H9 (cell line): ENCODE results near the gene KRTAP5-1. TPM values are rescaled to one million over a fixed set of nuclear protein-coding genes. Genes with fewer than 3 reads are reported as not detected.

Experiments
- DNase-seq: peaks from one replicate; pipeline ENCODE4 v3.0.0-alpha.2; 2017
- H2AFZ ChIP-seq: one replicate; pipeline ENCODE4 v1.6.1; 2013; ENCODE audit warnings: mild to moderate bottlenecking, low read length, control low read depth, moderate library complexity
- H2AK5ac ChIP-seq: 2 replicates; pipeline ENCODE4 v1.6.1; 2013; ENCODE audit warnings: low read length, control low read depth, mixed read lengths; ENCODE audit not compliant: insufficient read length
- H2BK120ac ChIP-seq: one replicate; pipeline ENCODE4 v1.6.1; 2013; ENCODE audit warnings: low read depth, mild to moderate bottlenecking, low read length, control low read depth, inconsistent platforms; ENCODE audit not compliant: poor library complexity, severe bottlenecking
- H2BK12ac ChIP-seq: 2 replicates; pipeline ENCODE4 v1.6.1; 2013; ENCODE audit warnings: low read length, control low read depth, mixed read lengths, low read depth; ENCODE audit not compliant: insufficient read length
- H2BK15ac ChIP-seq: 2 replicates; pipeline ENCODE4 v1.6.1; 2013; ENCODE audit warnings: low read depth, low read length, control low read depth
- H2BK20ac ChIP-seq: one replicate; pipeline ENCODE4 v1.6.1; 2013; ENCODE audit warnings: low read depth, mild to moderate bottlenecking, low read length, control low read depth, inconsistent platforms; ENCODE audit not compliant: poor library complexity, severe bottlenecking
- H2BK5ac ChIP-seq: 2 replicates; pipeline ENCODE4 v1.6.1; 2013; ENCODE audit warnings: low read length, control low read depth, mixed read lengths; ENCODE audit not compliant: insufficient read length
- H3K14ac ChIP-seq: 2 replicates; pipeline ENCODE4 v1.6.1; 2013; ENCODE audit warnings: low read length, control low read depth; ENCODE audit not compliant: insufficient read depth
- H3K18ac ChIP-seq: 2 replicates; pipeline ENCODE4 v1.6.1; 2013; ENCODE audit warnings: low read depth, mild to moderate bottlenecking, mixed read lengths, low read length, control low read depth; ENCODE audit not compliant: insufficient read length
- H3K23ac ChIP-seq: 2 replicates; pipeline ENCODE4 v1.6.1; 2013; ENCODE audit warnings: low read length, control low read depth, mixed read lengths, low read depth; ENCODE audit not compliant: insufficient read length
- H3K23me2 ChIP-seq: 2 replicates; pipeline ENCODE4 v1.6.1; 2013; ENCODE audit warnings: low read depth, mild to moderate bottlenecking, mixed read lengths, low read length, control low read depth; ENCODE audit not compliant: insufficient read length, poor library complexity, severe bottlenecking
- H3K27ac ChIP-seq: 2 replicates; pipeline ENCODE4 v1.5.1; 2013; ENCODE audit warnings: low read length, control low read depth, mixed read lengths, low read depth; ENCODE audit not compliant: insufficient read length
- H3K27me3 ChIP-seq: 2 replicates; pipeline ENCODE4 v1.6.1; 2013; ENCODE audit warnings: low read length, control low read depth, inconsistent platforms; ENCODE audit not compliant: insufficient read depth
- H3K4ac ChIP-seq: 2 replicates; pipeline ENCODE4 v1.6.1; 2013; ENCODE audit warnings: low read depth, mild to moderate bottlenecking, control low read depth, inconsistent platforms, low read length, moderate library complexity
- H3K4me1 ChIP-seq: 2 replicates; pipeline ENCODE4 v1.6.1; 2013; ENCODE audit warnings: low read length, control low read depth, inconsistent platforms; ENCODE audit not compliant: insufficient read depth
- H3K4me2 ChIP-seq: 2 replicates; pipeline ENCODE4 v1.6.1; 2013; ENCODE audit warnings: low read length, control low read depth, mixed read lengths; ENCODE audit not compliant: insufficient read length, insufficient read depth
- H3K56ac ChIP-seq: 2 replicates; pipeline ENCODE4 v1.6.1; 2013; ENCODE audit warnings: low read depth, mild to moderate bottlenecking, mixed read lengths, low read length, control low read depth; ENCODE audit not compliant: insufficient read length
- H3K79me1 ChIP-seq: 2 replicates; pipeline ENCODE4 v1.6.1; 2013; ENCODE audit warnings: low read depth, mild to moderate bottlenecking, moderate library complexity, low read length, control low read depth, inconsistent platforms; ENCODE audit not compliant: insufficient read depth, poor library complexity, severe bottlenecking
- H3K79me2 ChIP-seq: 2 replicates; pipeline ENCODE4 v1.6.1; 2013; ENCODE audit warnings: low read length, control low read depth, inconsistent platforms; ENCODE audit not compliant: insufficient read depth
- H3K9ac ChIP-seq: 2 replicates; pipeline ENCODE4 v1.6.1; 2013; ENCODE audit warnings: low read length, control low read depth, mixed read lengths; ENCODE audit not compliant: insufficient read length; ENCODE audit errors: extremely low read depth
- H3K9me3 ChIP-seq: one replicate; pipeline ENCODE4 v1.6.1; 2013; ENCODE audit warnings: low read depth, low read length, inconsistent platforms; ENCODE audit not compliant: control insufficient read depth
- H3T11ph ChIP-seq: one replicate; pipeline ENCODE4 v1.6.1; 2013; ENCODE audit warnings: mild to moderate bottlenecking, low read length, control low read depth, inconsistent platforms
- H4K20me1 ChIP-seq: one replicate; pipeline ENCODE4 v1.6.1; 2013; ENCODE audit not compliant: control insufficient read depth, insufficient read length, insufficient read depth
- H4K5ac ChIP-seq: 2 replicates; pipeline ENCODE4 v1.6.1; 2013; ENCODE audit warnings: low read depth, mild to moderate bottlenecking, mixed read lengths, low read length, control low read depth; ENCODE audit not compliant: insufficient read length
- H4K8ac ChIP-seq: replicated peaks from 2 replicates; pipeline ENCODE4 v1.6.1; 2013; ENCODE audit warnings: low read length, control low read depth, mixed read lengths, low read depth; ENCODE audit not compliant: insufficient read length
- H4K91ac ChIP-seq: 2 replicates; pipeline ENCODE4 v1.6.1; 2013; ENCODE audit warnings: low read depth, mild to moderate bottlenecking, moderate library complexity, mixed read lengths, low read length, control low read depth; ENCODE audit not compliant: insufficient read length
- H3K27ac Mint-ChIP-seq, 3 experiments: 2 replicates in 2 of 3; 3 replicates in 1 of 3; pipeline ENCODE4 v1.8.0; 2020 to 2021; ENCODE audit warnings: mixed read lengths in 3 of 3, mild to moderate bottlenecking in 1 of 3, moderate library complexity in 1 of 3
- H3K27me3 Mint-ChIP-seq: 2 replicates; pipeline ENCODE4 v1.8.0; 2021; ENCODE audit warnings: low read depth, mild to moderate bottlenecking, moderate library complexity, mixed read lengths
- H3K36me3 Mint-ChIP-seq, 3 experiments: 2 replicates in 2 of 3; 3 replicates in 1 of 3; pipeline ENCODE4 v1.8.0; 2020 to 2021; ENCODE audit warnings: low read depth in 3 of 3, mixed read lengths in 3 of 3; ENCODE audit not compliant: insufficient read depth in 1 of 3
- H3K4me1 Mint-ChIP-seq, 2 experiments: 2 replicates each; pipeline ENCODE4 v1.8.0; 2020; ENCODE audit warnings: mixed read lengths in 2 of 2
- H3K4me3 Mint-ChIP-seq, 2 experiments: 2 replicates in 1 of 2; 3 replicates in 1 of 2; pipeline ENCODE4 v1.8.0; 2020 to 2021; ENCODE audit warnings: mild to moderate bottlenecking in 2 of 2, mixed read lengths in 2 of 2, moderate library complexity in 1 of 2
- H3K9me3 Mint-ChIP-seq, 2 experiments: 2 replicates in 1 of 2; 3 replicates in 1 of 2; pipeline ENCODE4 v1.8.0; 2020; ENCODE audit warnings: mild to moderate bottlenecking in 2 of 2, mixed read lengths in 2 of 2, moderate library complexity in 1 of 2
- WGBS: extraction: QIAGEN DNeasy Blood & Tissue Kit; methylation state at CpG from one replicate; pipeline ENCODE4 v1.1.7; 2013; ENCODE audit warnings: missing lambda C conversion rate, low lambda C conversion rate, mixed read lengths; ENCODE audit not compliant: insufficient read length; ENCODE audit errors: extremely low coverage; 5-methylcytosine and 5-hydroxymethylcytosine counted together
- total RNA-seq: library from RNA; stranded (reverse); gene quantifications from 2 replicates; pipeline ENCODE4 v1.2.1, GENCODE V29; 2021
- TF ChIP-seq, protein P1 (sequence below): fragments of 200-600 bp; sonication (generic); conservative IDR thresholded peaks from 3 replicates; pipeline ENCODE4 v1.8.0; 2021; ENCODE audit warnings: antibody characterized with exemption, mild to moderate bottlenecking

KRTAP5-1 gene
- total RNA-seq, 1 experiment from 2014 or later, result not detected

DNA sequence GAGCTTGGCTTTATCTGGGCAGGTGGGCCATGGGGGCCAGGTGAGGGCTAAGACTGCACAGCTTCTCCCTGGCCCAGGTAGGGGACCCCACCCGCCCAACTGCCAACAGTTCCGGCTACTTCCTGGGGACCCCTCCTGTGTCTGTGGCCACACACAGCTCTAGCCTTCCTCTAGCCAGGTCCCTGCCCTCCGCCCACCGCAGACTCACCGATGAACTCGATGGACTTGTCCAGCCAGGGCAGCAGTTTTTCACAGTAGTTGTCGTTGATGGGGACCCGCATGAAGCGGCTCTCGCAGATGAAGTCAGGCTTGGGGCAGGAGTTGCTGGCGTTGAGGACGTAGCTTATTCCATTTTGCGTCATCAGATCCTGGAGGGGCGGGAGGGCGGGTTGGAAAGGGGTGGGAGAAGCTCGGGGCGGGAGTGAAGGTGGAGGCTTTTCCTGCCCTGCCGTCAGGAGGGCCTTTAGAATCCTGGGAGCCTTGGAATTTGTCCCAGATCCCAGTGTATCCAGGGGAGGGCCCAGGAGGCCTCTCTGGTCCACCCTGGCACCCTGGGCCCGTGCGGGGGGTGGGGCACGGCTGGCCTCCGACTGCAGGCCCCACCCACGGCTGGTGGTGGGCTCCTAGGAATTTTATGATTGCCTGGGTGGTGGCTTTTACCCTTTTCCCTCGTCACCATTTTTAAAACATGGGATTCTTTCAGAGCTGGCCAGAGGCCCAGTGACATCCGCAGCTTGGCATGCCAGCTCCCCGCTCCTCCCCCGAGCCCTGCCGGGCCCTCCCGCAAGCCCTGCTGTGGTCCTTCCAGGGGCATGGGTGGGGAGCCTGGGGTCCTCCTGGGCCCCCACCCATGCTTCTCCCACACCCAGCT lies 26.9 kb downstream of the KRTAP5-1 start:
- H3K9me3 ChIP-seq, result no peaks in the 10 kb centered on the region
- H3K23ac ChIP-seq, result no peak overlapping the region
- H3K79me2 ChIP-seq, result no peaks in the 10 kb centered on the region
- H3K14ac ChIP-seq, result 0 out of 2 replicates have a peak overlapping the region, but pooled peaks have one; percentile 28
- TF ChIP-seq, protein P1, sequence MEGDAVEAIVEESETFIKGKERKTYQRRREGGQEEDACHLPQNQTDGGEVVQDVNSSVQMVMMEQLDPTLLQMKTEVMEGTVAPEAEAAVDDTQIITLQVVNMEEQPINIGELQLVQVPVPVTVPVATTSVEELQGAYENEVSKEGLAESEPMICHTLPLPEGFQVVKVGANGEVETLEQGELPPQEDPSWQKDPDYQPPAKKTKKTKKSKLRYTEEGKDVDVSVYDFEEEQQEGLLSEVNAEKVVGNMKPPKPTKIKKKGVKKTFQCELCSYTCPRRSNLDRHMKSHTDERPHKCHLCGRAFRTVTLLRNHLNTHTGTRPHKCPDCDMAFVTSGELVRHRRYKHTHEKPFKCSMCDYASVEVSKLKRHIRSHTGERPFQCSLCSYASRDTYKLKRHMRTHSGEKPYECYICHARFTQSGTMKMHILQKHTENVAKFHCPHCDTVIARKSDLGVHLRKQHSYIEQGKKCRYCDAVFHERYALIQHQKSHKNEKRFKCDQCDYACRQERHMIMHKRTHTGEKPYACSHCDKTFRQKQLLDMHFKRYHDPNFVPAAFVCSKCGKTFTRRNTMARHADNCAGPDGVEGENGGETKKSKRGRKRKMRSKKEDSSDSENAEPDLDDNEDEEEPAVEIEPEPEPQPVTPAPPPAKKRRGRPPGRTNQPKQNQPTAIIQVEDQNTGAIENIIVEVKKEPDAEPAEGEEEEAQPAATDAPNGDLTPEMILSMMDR, result no peak
- no peak overlapping the region for H3T11ph ChIP-seq
- Mint-ChIP-seq H3K4me3 (peak overlapping the region in 1 of 2 experiments; percentile 51; a peak in 2 of 5 replicates), H3K4me1 (peaks cover 24 to 44% of the 10 kb centered on the region in 2 experiments), H3K27me3 (peaks cover 29% of the 10 kb centered on the region), H3K36me3 (peaks cover 0 to 1% (median 0%) of the 10 kb centered on the region in 3 experiments; a peak in 1 of 7 replicates), H3K9me3 (no peaks in the 10 kb centered on the region), H3K27ac (peak overlapping the region in 1 of 3 experiments; percentile 62; a peak in 1 of 7 replicates)
- no peak overlapping the region for H4K8ac ChIP-seq
- no peak overlapping the region for H2BK12ac ChIP-seq
- no peak overlapping the region for H2AFZ ChIP-seq
- H2BK15ac ChIP-seq, result no peak overlapping the region
- H4K91ac ChIP-seq, result no peak overlapping the region
- no peaks in the 10 kb centered on the region for H4K20me1 ChIP-seq
- no peak overlapping the region for H3K4me2 ChIP-seq
- H3K56ac ChIP-seq, result no peak overlapping the region
- no peaks in the 10 kb centered on the region for H3K23me2 ChIP-seq
- no peak overlapping the region for H2BK120ac ChIP-seq
- H4K5ac ChIP-seq, result no peak overlapping the region
- no CpG with 5 or more reads among the region's 29 CpGs for WGBS
- H2BK20ac ChIP-seq, result no peak overlapping the region
- H3K4ac ChIP-seq, result no peak overlapping the region
- peaks cover 8% of the 10 kb centered on the region; the same call in 1 of the 2 replicates for H3K27me3 ChIP-seq
- peaks cover 2% of the 10 kb centered on the region; the same call in 1 of the 2 replicates for H3K4me1 ChIP-seq
- no peaks in the 10 kb centered on the region for H3K79me1 ChIP-seq
- no peak overlapping the region for H3K9ac ChIP-seq
- H2BK5ac ChIP-seq, result no peak overlapping the region
- DNase-seq, result peak; percentile 40
- no peak overlapping the region for H3K27ac ChIP-seq
- no peak overlapping the region for H2AK5ac ChIP-seq
- no peak overlapping the region for H3K18ac ChIP-seq
